GM21423 (cell line): Measurements from ENCODE around the gene HAGHL.
A peak's percentile ranks its signal among the peaks of the same experiment; 100 is the strongest.

Experiments
- ATAC-seq: cut with Tn5 transposase; IDR thresholded peaks from one replicate; pipeline ENCODE4 v1.9.1; 2021; ENCODE audit warnings: mild to moderate bottlenecking, moderate library complexity; ENCODE audit not compliant: unreplicated experiment

Gene HAGHL

GRCh38 chr16:726438-727290 lies at the start of gene HAGHL, which contains the start of gene CCDC78:
Gene HAGHL, plus strand, starts transcription at chr16:727106. Its CDS starts 404 bp downstream, at chr16:727510.
Gene CCDC78, minus strand, starts transcription at chr16:726443. Its CDS starts 76 bp downstream, at chr16:726367.
- no peak for ATAC-seq

- ATAC-seq: no peak
Observed at GRCh38 chr16:677316-678190, 49.4 kb upstream of the HAGHL start.

- ATAC-seq: no peak
Observed at GRCh38 chr16:678209-678857, 48.6 kb upstream of the HAGHL start.

- peak; percentile 4 for ATAC-seq
Observed at GRCh38 chr16:678858-679813, 47.8 kb upstream of the HAGHL start.

- ATAC-seq: peak; percentile 35
Observed at GRCh38 chr16:679814-680624, 46.9 kb upstream of the HAGHL start, which contains the start of gene STUB1. Gene STUB1, plus strand, starts transcription at chr16:680410. Its CDS starts 116 bp downstream, at chr16:680526.

- ATAC-seq: no peak
Observed at GRCh38 chr16:680625-680945, 46.3 kb upstream of the HAGHL start.

- ATAC-seq: no peak
Observed at GRCh38 chr16:680967-681745, 45.8 kb upstream of the HAGHL start.

GRCh38 chr16:681746-682427 lies 45.0 kb upstream of the HAGHL start:
- ATAC-seq: no peak

- no peak for ATAC-seq
Observed at GRCh38 chr16:682493-683395, 44.2 kb upstream of the HAGHL start.

GRCh38 chr16:683396-684070 lies 43.4 kb upstream of the HAGHL start:
- ATAC-seq: no peak

GRCh38 chr16:684071-684794 lies 42.7 kb upstream of the HAGHL start, which contains the start of gene JMJD8:
Gene JMJD8, minus strand, starts transcription at chr16:684334. Its CDS starts 15 bp downstream, at chr16:684319.
- ATAC-seq: peak; percentile 65

GRCh38 chr16:684961-685696 lies 41.8 kb upstream of the HAGHL start:
- no peak for ATAC-seq

GRCh38 chr16:685967-686366 lies 40.9 kb upstream of the HAGHL start:
- ATAC-seq: no peak

GRCh38 chr16:686459-687260 lies 40.2 kb upstream of the HAGHL start:
- no peak for ATAC-seq
